HG03521 (cell line): Measurements from ENCODE around the gene TMEM209.
"Not testable (repeated sequence)": the region's sequence is repeated elsewhere in the genome, so short reads cannot be mapped to it uniquely, and the experiment has no call there.

Source experiments
- ATAC-seq: cut with Tn5 transposase; IDR thresholded peaks from one replicate; pipeline ENCODE4 v1.9.1; 2021; ENCODE audit warnings: mild to moderate bottlenecking, moderate library complexity; ENCODE audit not compliant: unreplicated experiment

The TMEM209 gene

GRCh38 chr7:130218806-130219620, 13.8 kb upstream of the TMEM209 start:
- ATAC-seq: no peak

- no peak for ATAC-seq
These were observed 11.5 kb upstream of the TMEM209 start for GRCh38 chr7:130216750-130217149.

DNA sequence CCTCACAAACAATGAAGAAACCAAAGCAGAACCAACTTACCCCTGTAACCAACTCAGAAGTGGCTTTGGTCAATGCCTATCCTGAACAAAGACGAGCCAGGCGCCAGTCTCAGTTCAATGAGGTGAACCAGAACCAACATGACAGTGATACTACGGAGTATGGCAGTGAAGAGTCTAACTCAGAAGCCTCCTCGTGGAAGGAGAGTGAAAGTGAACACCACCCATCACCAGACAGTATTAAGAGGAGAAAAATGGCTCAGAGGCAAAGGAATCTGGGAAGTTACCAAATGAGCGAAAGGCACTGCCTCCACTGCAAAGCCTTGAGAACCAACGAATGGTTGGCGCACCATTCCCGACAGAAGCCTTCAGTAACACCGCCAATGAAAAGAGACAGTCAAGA, 10.8 kb upstream of the TMEM209 start:
- no peak for ATAC-seq

DNA sequence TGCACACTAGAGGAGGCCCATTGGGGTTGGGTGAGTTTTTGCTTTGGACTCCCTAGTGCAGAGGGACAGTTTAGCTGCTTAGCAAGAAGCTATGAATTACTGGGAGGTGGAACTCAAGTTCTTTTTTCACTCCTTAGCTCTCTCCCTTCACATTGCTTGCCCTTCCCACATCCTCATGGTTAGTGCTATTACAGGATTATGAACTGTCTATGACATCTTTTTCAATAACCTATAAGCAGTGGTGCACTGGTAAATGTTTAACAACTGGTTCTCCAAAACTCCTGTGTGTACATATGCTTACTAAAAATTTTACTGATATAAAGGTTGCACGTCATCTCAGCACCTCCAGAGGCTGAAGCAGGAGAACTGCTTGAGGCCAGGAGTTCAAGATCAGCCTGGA, 8.6 kb upstream of the TMEM209 start:
- no peak for ATAC-seq

DNA sequence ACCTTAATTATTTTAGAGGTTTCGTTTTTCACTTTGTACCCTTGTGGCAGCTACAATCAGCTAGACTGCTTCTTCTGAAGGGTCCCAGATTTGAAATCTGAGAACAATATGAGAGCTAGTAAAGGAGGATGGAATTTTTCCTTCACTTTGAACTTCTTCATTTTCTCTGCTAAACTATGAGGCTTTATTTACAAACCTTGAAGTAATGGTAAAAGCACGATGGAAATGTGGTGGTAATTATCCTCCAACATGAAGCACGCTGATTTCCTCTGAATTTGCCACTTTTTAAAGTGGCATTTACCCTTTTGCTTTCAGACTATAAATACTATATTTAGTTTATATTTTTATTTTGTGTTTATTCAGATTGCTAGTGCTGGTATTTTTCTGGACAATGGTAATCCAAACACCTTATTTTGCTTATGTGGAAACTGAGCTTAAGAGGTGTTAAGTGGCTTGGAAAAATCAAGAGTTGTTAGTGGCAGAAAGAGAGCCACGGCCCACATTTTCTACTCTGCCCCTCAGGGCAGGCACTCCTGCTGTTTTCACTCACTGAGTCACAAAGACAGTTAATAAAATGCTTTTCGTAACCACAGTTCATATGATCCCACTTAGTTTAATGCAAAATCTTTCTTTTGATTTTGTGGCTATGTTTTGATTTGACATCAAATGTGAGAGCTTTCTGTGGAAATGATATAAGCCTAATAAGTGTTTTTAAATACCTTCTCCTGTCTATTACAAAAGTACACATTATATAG, 5.2 kb upstream of the TMEM209 start:
- no peak for ATAC-seq

DNA sequence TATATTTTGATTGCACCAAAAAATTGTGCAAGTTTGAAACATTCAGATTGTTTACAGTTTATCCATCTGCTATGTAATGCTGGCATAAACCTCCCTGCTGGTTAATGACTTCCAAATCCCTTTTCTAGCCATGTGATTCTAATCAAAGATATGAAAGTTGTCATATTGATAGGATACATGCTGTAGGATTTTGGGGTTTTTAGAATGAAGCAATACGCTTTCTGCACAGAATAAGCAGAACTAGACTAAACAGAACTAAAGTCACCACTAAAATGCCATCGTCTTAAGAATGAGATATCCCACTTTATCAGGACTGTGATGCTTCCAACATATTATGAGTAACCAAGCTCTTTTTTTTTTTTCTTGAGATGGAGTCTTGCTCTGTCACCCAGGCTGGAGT, 3.3 kb upstream of the TMEM209 start:
- no peak for ATAC-seq

- no peak for ATAC-seq
These were observed 2.4 kb upstream of the TMEM209 start, which contains the start of gene SSMEM1 for GRCh38 chr7:130207642-130208041. SSMEM1 (plus strand) TSS chr7:130207860; CDS start chr7:130207911, 51 bp downstream.

- ATAC-seq: no peak
These were observed 1.8 kb upstream of the TMEM209 start for GRCh38 chr7:130207033-130207432.

GRCh38 chr7:130201796-130202195, 3.4 kb downstream of the TMEM209 start:
- no peak for ATAC-seq

DNA sequence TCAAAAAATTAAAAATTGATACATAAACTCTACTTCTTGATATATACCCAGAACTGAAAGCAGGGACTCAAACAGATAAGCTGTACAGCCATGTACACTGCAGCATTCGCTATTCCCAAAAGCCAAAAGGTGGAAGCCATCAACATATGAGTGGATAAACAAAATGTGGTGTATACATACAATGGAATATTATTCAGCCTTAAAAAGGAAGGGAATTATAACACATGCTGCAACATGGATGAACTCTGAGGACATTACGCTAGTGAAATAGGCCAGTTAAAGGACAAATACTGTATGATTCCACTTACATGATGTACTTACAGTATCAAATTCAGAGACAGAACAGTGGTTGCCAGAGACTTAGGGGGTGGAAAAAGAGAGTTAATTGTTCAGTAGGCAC, 8.1 kb downstream of the TMEM209 start:
- ATAC-seq: no peak

DNA sequence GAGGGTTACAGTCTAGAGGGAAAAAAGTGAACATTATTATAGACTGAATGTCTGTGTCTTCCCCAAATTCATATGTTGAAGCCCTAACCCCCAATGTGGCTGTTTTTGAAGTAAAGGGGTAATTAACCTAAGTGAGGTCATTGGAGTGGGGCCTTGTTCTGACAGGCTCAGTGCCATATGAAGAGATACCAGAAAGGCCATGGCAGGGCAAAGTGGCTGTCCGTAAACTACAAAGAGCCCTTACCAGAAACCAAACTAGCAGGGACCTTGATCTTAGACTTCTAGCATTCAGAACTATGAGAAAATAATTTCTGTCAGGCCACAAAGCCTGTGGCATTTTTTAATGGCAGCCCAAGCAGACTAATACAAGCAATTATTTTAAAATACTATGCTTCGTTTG, 8.7 kb downstream of the TMEM209 start:
- ATAC-seq: no peak

GRCh38 chr7:130195396-130195795, 9.8 kb downstream of the TMEM209 start:
- ATAC-seq: no peak

GRCh38 chr7:130191791-130192190, 13.4 kb downstream of the TMEM209 start:
- no peak for ATAC-seq

GRCh38 chr7:130189343-130189742, 15.9 kb downstream of the TMEM209 start:
- ATAC-seq: no peak

DNA sequence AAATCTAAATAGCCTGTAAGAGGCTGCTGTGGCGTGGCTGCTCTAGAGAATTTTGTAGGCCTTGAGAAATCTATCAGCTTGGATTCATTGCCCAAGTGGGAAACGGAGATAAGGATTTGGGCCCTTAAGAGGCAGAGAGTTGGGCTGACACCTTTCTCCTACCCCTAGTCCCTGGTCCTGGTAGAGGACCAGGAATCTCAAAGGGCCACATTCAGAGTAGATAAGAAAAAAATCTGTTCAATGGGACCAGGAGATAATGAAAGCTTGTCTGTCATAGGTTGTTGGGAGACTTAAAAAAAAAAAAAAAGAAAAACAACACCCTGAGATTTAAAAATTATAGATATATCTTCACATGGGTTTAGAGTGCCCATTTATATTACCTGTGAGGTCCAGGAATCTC, 17.8 kb downstream of the TMEM209 start:
- no peak for ATAC-seq

GRCh38 chr7:130184349-130184748, 20.9 kb downstream of the TMEM209 start:
- not testable (repeated sequence) for ATAC-seq

- peak; percentile 53 for ATAC-seq
These were observed 22.2 kb downstream of the TMEM209 start for GRCh38 chr7:130182990-130183389.

GRCh38 chr7:130181263-130181605, 24.0 kb downstream of the TMEM209 start:
- no peak for ATAC-seq

GRCh38 chr7:130180571-130181262, 24.5 kb downstream of the TMEM209 start:
- ATAC-seq: no peak

DNA sequence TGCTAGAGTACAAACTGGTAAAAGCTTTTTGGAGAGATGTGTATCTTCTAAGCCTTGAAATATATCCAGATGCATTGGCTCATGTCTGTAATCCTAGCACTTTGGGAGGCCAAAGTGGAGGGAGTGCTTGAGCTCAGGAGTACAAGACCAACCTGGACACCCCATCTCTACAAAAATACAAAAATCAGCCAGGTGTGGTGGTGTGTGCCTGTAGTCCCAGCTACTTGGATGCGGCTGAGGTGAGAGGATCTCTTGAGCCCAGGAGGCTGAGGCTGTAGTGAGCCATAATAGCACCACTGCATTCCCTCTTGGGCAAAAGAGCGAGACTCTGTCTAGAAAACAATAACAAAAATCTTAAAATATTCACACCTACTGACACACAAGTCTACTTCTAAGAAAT, 25.6 kb downstream of the TMEM209 start:
- no peak for ATAC-seq

- no peak for ATAC-seq
These were observed 27.0 kb downstream of the TMEM209 start for GRCh38 chr7:130178251-130178650.
